Suprapubic skin (tissue), 4 donors: ENCODE measurements around the gene FBXL13. TPM values are rescaled to one million over a fixed set of nuclear protein-coding genes. Genes with fewer than 3 reads are reported as not detected.
"Not testable (repeated sequence)": the region's sequence is repeated elsewhere in the genome, so short reads cannot be mapped to it uniquely, and the experiment has no call there.

Experiments used
- DNase-seq, 2 donors: peaks; one replicate each; pipeline ENCODE4 v3.0.0-alpha.2; 2019; ENCODE audit warnings: low spot score in 2 of 2
- H3K27ac ChIP-seq: fragments of 200-600 bp; sonication (generic); one replicate; pipeline ENCODE4 v1.5.1; 2019
- H3K27me3 ChIP-seq: fragments of 200-600 bp; sonication (generic); one replicate; pipeline ENCODE4 v1.5.1; 2019
- H3K36me3 ChIP-seq: fragments of 200-600 bp; sonication (generic); one replicate; pipeline ENCODE4 v1.5.1; 2019
- H3K4me1 ChIP-seq: fragments of 200-600 bp; sonication (generic); one replicate; pipeline ENCODE4 v1.5.1; 2019
- H3K4me3 ChIP-seq: fragments of 200-600 bp; sonication (generic); one replicate; pipeline ENCODE4 v1.5.1; 2019; ENCODE audit warnings: mild to moderate bottlenecking
- H3K9me3 ChIP-seq: fragments of 200-600 bp; sonication (generic); one replicate; pipeline ENCODE4 v1.5.1; 2019
- CTCF ChIP-seq, 2 donors: fragments of 200-600 bp in 1 of 2; fragments of 450-650 bp in 1 of 2; sonication (generic) in 1 of 2; IDR thresholded peaks; one replicate each; pipeline ENCODE4 v1.5.1; 2016 to 2019; ENCODE audit warnings: antibody characterized with exemption in 2 of 2, mild to moderate bottlenecking in 1 of 2, moderate library complexity in 1 of 2
- EP300 ChIP-seq: sonication (generic); formaldehyde crosslinking; IDR thresholded peaks from one replicate; pipeline ENCODE4 v1.6.1; 2017; ENCODE audit warnings: antibody characterized with exemption
- POLR2A ChIP-seq, 2 donors: fragments of 450-650 bp; IDR thresholded peaks; one replicate each; pipeline ENCODE4 v1.6.1; 2017; ENCODE audit warnings: antibody characterized with exemption in 2 of 2, mild to moderate bottlenecking in 2 of 2, moderate library complexity in 2 of 2
- POLR2AphosphoS5 ChIP-seq, 3 donors: sonication (generic); formaldehyde crosslinking; IDR thresholded peaks; one replicate each; pipeline ENCODE4 v1.6.1; 2017; ENCODE audit warnings: antibody characterized with exemption in 3 of 3
- WGBS: methylation state at CpG from one replicate; pipeline ENCODE4 v1.1.5; 2018; 5-methylcytosine and 5-hydroxymethylcytosine counted together
- total RNA-seq, 4 donors: library from RNA; depleted of rRNA; stranded (reverse); fragments of >200 nt; gene quantifications; one replicate each; pipeline ENCODE4 v1.1.0, GENCODE V29; 2016

Gene FBXL13
- total RNA-seq, 4 donors from 2014 or later = 0.30 to 1.4 (median 0.81) TPM

GRCh38 chr7:102914585-102914984, 160.0 kb downstream of the FBXL13 start:
- Histone ChIP-seq H3K27ac (no peak overlapping the region), H3K9me3 (no peaks in the 10 kb centered on the region), H3K27me3 (no peaks in the 10 kb centered on the region), H3K4me1 (peaks cover 13% of the 10 kb centered on the region), H3K36me3 (no peaks in the 10 kb centered on the region), H3K4me3 (no peak overlapping the region)
- TF ChIP-seq POLR2AphosphoS5 (IDR thresholded peaks at IDR 0.05) = no peak
- TF ChIP-seq EP300 = no peak
- TF ChIP-seq POLR2A (IDR thresholded peaks at IDR 0.05) = no peak
- no peak for TF ChIP-seq CTCF (IDR thresholded peaks at IDR 0.05)
- 74% methylated on average over 8 of the region's 8 CpGs for WGBS
- DNase-seq = no peak

- Histone ChIP-seq H3K9me3 (no peaks in the 10 kb centered on the region), H3K27me3 (no peaks in the 10 kb centered on the region), H3K4me1 (peaks cover 13% of the 10 kb centered on the region), H3K4me3 (peak overlapping the region; percentile 29), H3K27ac (peak overlapping the region; percentile 35), H3K36me3 (no peaks in the 10 kb centered on the region)
- no peak for TF ChIP-seq EP300
- TF ChIP-seq CTCF (IDR thresholded peaks at IDR 0.05) = no peak
- no peak for TF ChIP-seq POLR2AphosphoS5 (IDR thresholded peaks at IDR 0.05)
- TF ChIP-seq POLR2A (IDR thresholded peaks at IDR 0.05) = no peak
- no peak for DNase-seq
- 72% methylated on average over 9 of the region's 9 CpGs for WGBS
Observed at GRCh38 chr7:102913826-102914225, 160.8 kb downstream of the FBXL13 start.

- Histone ChIP-seq H3K36me3 (no peaks in the 10 kb centered on the region), H3K4me1 (peaks cover 9% of the 10 kb centered on the region), H3K9me3 (no peaks in the 10 kb centered on the region), H3K4me3 (peak within 1 kb of the TSS; percentile 29), H3K27ac (no peak within 1 kb of the TSS), H3K27me3 (no peaks in the 10 kb centered on the region)
- no peak for TF ChIP-seq EP300
- TF ChIP-seq POLR2A (IDR thresholded peaks at IDR 0.05) = no peak
- TF ChIP-seq POLR2AphosphoS5 (IDR thresholded peaks at IDR 0.05) = no peak
- no peak for TF ChIP-seq CTCF (IDR thresholded peaks at IDR 0.05)
- no peak for DNase-seq
- 41% methylated on average over 6 of the region's 6 CpGs for WGBS
Observed at GRCh38 chr7:102912742-102913141, 161.9 kb downstream of the FBXL13 start, which contains the start of gene LRRC17. Gene LRRC17, plus strand, starts transcription at chr7:102913000. Its CDS starts 20,914 bp downstream, at chr7:102933914.

GRCh38 chr7:102908676-102909075, 165.9 kb downstream of the FBXL13 start:
- Histone ChIP-seq H3K9me3 (no peaks in the 10 kb centered on the region), H3K4me1 (no peaks in the 10 kb centered on the region), H3K36me3 (no peaks in the 10 kb centered on the region), H3K27me3 (no peaks in the 10 kb centered on the region), H3K4me3 (no peak overlapping the region), H3K27ac (no peak overlapping the region)
- TF ChIP-seq EP300 (no peak), POLR2AphosphoS5 (IDR thresholded peaks at IDR 0.05) (no peak), CTCF (IDR thresholded peaks at IDR 0.05) (no peak), POLR2A (IDR thresholded peaks at IDR 0.05) (no peak)
- no peak for DNase-seq

- H3K9me3 ChIP-seq, DNase-seq, H3K27me3 ChIP-seq, H3K4me1 ChIP-seq, H3K4me3 ChIP-seq, H3K36me3 ChIP-seq, H3K27ac ChIP-seq: not testable (repeated sequence)
- 100% methylated on average over 1 of the region's 1 CpG for WGBS
Observed at GRCh38 chr7:102903576-102903975, 171.0 kb downstream of the FBXL13 start.

GRCh38 chr7:102902052-102902451, 172.5 kb downstream of the FBXL13 start:
- 68% methylated on average over 2 of the region's 2 CpGs for WGBS
- not testable (repeated sequence) for H3K9me3 ChIP-seq, H3K4me3 ChIP-seq, H3K4me1 ChIP-seq, H3K36me3 ChIP-seq, H3K27ac ChIP-seq, DNase-seq, H3K27me3 ChIP-seq
